ENCODE measurements around the gene OR6C68.

DNA sequence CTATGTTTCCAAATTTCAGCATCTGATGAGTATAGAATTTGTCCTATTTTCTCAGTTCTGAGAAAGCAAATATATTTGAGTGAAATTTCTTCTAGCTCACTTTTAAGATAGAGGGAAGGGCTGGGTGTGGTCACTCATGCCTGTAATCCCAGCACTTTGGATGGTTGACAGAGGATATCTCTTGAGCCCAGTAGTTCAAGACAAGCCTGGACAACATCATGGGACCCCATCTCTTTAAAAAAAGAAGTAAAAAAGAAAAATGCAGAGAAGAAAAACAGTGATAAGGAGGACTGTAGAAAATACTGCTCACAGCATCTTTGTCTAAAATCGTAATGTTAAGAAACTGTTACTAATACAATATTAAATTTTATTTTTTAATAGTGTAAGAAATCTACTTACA is 19.9 kb upstream of the OR6C68 start:
- TF ChIP-seq, protein P1, sequence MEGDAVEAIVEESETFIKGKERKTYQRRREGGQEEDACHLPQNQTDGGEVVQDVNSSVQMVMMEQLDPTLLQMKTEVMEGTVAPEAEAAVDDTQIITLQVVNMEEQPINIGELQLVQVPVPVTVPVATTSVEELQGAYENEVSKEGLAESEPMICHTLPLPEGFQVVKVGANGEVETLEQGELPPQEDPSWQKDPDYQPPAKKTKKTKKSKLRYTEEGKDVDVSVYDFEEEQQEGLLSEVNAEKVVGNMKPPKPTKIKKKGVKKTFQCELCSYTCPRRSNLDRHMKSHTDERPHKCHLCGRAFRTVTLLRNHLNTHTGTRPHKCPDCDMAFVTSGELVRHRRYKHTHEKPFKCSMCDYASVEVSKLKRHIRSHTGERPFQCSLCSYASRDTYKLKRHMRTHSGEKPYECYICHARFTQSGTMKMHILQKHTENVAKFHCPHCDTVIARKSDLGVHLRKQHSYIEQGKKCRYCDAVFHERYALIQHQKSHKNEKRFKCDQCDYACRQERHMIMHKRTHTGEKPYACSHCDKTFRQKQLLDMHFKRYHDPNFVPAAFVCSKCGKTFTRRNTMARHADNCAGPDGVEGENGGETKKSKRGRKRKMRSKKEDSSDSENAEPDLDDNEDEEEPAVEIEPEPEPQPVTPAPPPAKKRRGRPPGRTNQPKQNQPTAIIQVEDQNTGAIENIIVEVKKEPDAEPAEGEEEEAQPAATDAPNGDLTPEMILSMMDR (IDR thresholded peaks at IDR 0.05; ENCODE audit: low read length) = no peak
- no peak for TF ChIP-seq EZH2 (IDR thresholded peaks at IDR 0.05; ENCODE audit: borderline replicate concordance, low read length)
